ENCODE measurements around the gene ALAS2.

GRCh38 chrX:55026840-55027239 lies 3.9 kb downstream of the ALAS2 start:
- TF ChIP-seq CTCF (IDR thresholded peaks at IDR 0.05): no peak
- no peak for TF ChIP-seq POLR2A (IDR thresholded peaks at IDR 0.05)
